Mesodermal cell (in vitro differentiated cells): ENCODE results near the gene ARL15.

Experiments used
- H3K27ac ChIP-seq: 2 replicates; pipeline ENCODE4 v1.7.0; 2013; ENCODE audit warnings: mild to moderate bottlenecking, low read depth, low read length, moderate library complexity; ENCODE audit not compliant: severe bottlenecking
- H3K36me3 ChIP-seq: 2 replicates; pipeline ENCODE4 v1.7.1; 2013; ENCODE audit warnings: mild to moderate bottlenecking, low read length, moderate library complexity; ENCODE audit not compliant: control insufficient read depth, insufficient read depth
- H3K4me1 ChIP-seq: one replicate; pipeline ENCODE4 v1.7.1; 2013; ENCODE audit warnings: mild to moderate bottlenecking, low read length; ENCODE audit not compliant: insufficient read depth, control insufficient read depth, poor library complexity, severe bottlenecking
- H3K4me3 ChIP-seq: 2 replicates; pipeline ENCODE4 v1.7.0; 2013; ENCODE audit warnings: low read length, control low read depth, mild to moderate bottlenecking; ENCODE audit not compliant: insufficient read depth, poor library complexity, severe bottlenecking; ENCODE audit errors: extremely low read depth
- H3K9me3 ChIP-seq: 2 replicates; pipeline ENCODE4 v1.7.1; 2013; ENCODE audit warnings: mild to moderate bottlenecking, low read length, moderate library complexity; ENCODE audit not compliant: control insufficient read depth
- WGBS, 2 experiments: methylation state at CpG; one replicate each; pipeline ENCODE4 v1.1.5; 2013; ENCODE audit warnings: missing lambda C conversion rate in 2 of 2; ENCODE audit not compliant: insufficient coverage in 2 of 2; 5-methylcytosine and 5-hydroxymethylcytosine counted together

ARL15 gene

GRCh38 chr5:53926026-53926425 is 384.3 kb downstream of the ARL15 start:
- H3K4me3 ChIP-seq: no peak overlapping the region
- H3K36me3 ChIP-seq: no peaks in the 10 kb centered on the region
- 100% methylated on average over 1 of the region's 4 CpGs; no CpG with 5 or more reads in 1 of the 2 experiments for WGBS, 2 experiments
- peaks cover 3% of the 10 kb centered on the region for H3K4me1 ChIP-seq
- H3K9me3 ChIP-seq: no peaks in the 10 kb centered on the region
- H3K27ac ChIP-seq: no peak overlapping the region

GRCh38 chr5:53924392-53924791 is 386.0 kb downstream of the ARL15 start:
- H3K36me3 ChIP-seq: no peaks in the 10 kb centered on the region
- WGBS, 2 experiments: 67 to 94% methylated on average over 1 to 2 of the region's 2 CpGs
- H3K27ac ChIP-seq: no peak overlapping the region
- peaks cover 3% of the 10 kb centered on the region for H3K4me1 ChIP-seq
- H3K4me3 ChIP-seq: no peak overlapping the region
- H3K9me3 ChIP-seq: no peaks in the 10 kb centered on the region

GRCh38 chr5:53923961-53924360 is 386.4 kb downstream of the ARL15 start:
- Histone ChIP-seq H3K4me1 (peaks cover 3% of the 10 kb centered on the region), H3K27ac (no peak overlapping the region), H3K36me3 (no peaks in the 10 kb centered on the region), H3K4me3 (no peak overlapping the region), H3K9me3 (no peaks in the 10 kb centered on the region)
- WGBS, 2 experiments: 98 to 99% methylated on average over 4 to 5 of the region's 6 CpGs

GRCh38 chr5:53922508-53923498 is 387.6 kb downstream of the ARL15 start:
- Histone ChIP-seq H3K27ac (no peak overlapping the region), H3K36me3 (no peaks in the 10 kb centered on the region), H3K4me1 (no peaks in the 10 kb centered on the region), H3K9me3 (no peaks in the 10 kb centered on the region), H3K4me3 (no peak overlapping the region)
- 84 to 100% methylated on average over 2 to 3 of the region's 8 CpGs for WGBS, 2 experiments

DNA sequence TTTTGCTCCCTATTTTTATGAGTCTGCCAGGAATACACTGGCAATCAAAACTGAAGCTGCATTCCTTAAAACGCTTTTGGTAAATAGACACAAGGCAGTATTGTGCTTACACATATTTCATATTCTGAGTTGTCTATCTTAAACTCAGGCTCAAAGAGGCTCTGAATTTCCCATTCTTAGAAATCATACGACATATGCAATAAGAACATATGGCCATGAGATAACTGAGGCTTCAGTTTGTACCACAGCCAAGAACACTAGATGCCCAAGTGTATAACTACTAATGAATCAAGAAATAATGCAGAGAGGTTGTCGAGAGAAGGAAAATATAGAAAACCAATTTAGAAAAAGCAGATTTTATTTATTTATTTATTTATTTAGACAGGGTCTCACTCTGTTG is 392.5 kb downstream of the ARL15 start:
- no CpG with 5 or more reads among the region's 3 CpGs for WGBS, 2 experiments
- Histone ChIP-seq H3K4me3 (no peak overlapping the region), H3K36me3 (no peaks in the 10 kb centered on the region), H3K9me3 (no peaks in the 10 kb centered on the region), H3K4me1 (peaks cover 6% of the 10 kb centered on the region), H3K27ac (no peak overlapping the region)

GRCh38 chr5:53917095-53917494 is 393.3 kb downstream of the ARL15 start:
- peak overlapping the region; percentile 17 for H3K27ac ChIP-seq
- peaks cover 6% of the 10 kb centered on the region for H3K4me1 ChIP-seq
- H3K9me3 ChIP-seq: no peaks in the 10 kb centered on the region
- no peak overlapping the region for H3K4me3 ChIP-seq
- no peaks in the 10 kb centered on the region for H3K36me3 ChIP-seq

DNA sequence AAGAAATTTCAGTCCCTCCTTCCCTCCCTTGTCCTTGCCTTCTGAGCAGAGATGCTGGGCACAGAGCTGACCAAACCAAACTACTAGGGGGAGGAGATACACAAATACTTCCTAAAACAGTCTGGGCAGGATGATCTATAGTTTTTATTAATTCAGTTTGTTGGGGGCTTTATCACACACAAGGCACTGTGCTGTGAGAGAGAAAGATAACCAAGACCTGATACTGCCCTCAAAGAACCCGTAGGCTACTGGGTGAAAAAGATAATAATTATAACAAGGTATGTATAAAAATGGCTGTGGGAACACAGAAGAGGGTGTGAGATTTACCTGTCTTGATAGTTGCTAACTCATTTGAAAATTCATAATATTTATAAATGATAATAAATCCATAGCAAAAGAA is 395.3 kb downstream of the ARL15 start:
- peaks cover 6% of the 10 kb centered on the region for H3K4me1 ChIP-seq
- no peaks in the 10 kb centered on the region for H3K9me3 ChIP-seq
- WGBS, 2 experiments: 100% methylated on average over 1 of the region's 1 CpG; no CpG with 5 or more reads in 1 of the 2 experiments
- H3K4me3 ChIP-seq: no peak overlapping the region
- H3K27ac ChIP-seq: no peak overlapping the region
- no peaks in the 10 kb centered on the region for H3K36me3 ChIP-seq

DNA sequence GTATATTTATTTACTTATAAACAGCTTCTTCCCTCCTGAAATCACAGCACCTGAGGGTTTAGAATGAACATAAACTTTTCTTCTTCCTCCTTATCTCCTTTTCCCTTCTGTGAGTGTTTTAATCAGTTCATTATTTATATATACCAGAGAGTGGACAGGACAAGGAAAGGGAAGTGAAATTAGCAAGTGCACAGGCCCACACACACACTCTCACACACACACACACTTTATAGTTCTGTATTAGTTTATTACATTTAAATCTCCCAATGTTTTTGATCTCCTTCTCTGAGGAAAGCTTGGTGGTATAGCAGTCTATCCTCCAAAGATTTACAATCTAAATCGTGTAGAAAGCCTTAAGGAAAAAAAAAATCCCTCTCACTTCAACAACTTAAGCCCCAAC is 396.4 kb downstream of the ARL15 start:
- WGBS, 2 experiments: 100% methylated on average over 1 of the region's 1 CpG; no CpG with 5 or more reads in 1 of the 2 experiments
- Histone ChIP-seq H3K4me3 (no peak overlapping the region), H3K9me3 (no peaks in the 10 kb centered on the region), H3K4me1 (peaks cover 6% of the 10 kb centered on the region), H3K27ac (no peak overlapping the region), H3K36me3 (no peaks in the 10 kb centered on the region)

- no peaks in the 10 kb centered on the region for H3K36me3 ChIP-seq
- no peaks in the 10 kb centered on the region for H3K4me1 ChIP-seq
- H3K4me3 ChIP-seq: no peak overlapping the region
- WGBS, 2 experiments: no CpG with 5 or more reads among the region's 2 CpGs
- H3K27ac ChIP-seq: no peak overlapping the region
- H3K9me3 ChIP-seq: no peaks in the 10 kb centered on the region
These were observed 401.6 kb downstream of the ARL15 start for GRCh38 chr5:53908757-53909156.

GRCh38 chr5:53907827-53908226 is 402.5 kb downstream of the ARL15 start:
- no peak overlapping the region for H3K4me3 ChIP-seq
- 100% methylated on average over 1 of the region's 3 CpGs for WGBS, 2 experiments
- H3K9me3 ChIP-seq: no peaks in the 10 kb centered on the region
- H3K36me3 ChIP-seq: no peaks in the 10 kb centered on the region
- no peaks in the 10 kb centered on the region for H3K4me1 ChIP-seq
- no peak overlapping the region for H3K27ac ChIP-seq

GRCh38 chr5:53906736-53907135 is 403.6 kb downstream of the ARL15 start:
- Histone ChIP-seq H3K4me1 (no peaks in the 10 kb centered on the region), H3K9me3 (no peaks in the 10 kb centered on the region), H3K27ac (no peak overlapping the region), H3K4me3 (no peak overlapping the region), H3K36me3 (no peaks in the 10 kb centered on the region)
- WGBS, 2 experiments: 90 to 100% methylated on average over 1 of the region's 1 CpG
